Keratinocyte (primary cell): ENCODE measurements around the gene RAB11FIP4. TPM values are rescaled to one million over a fixed set of nuclear protein-coding genes. Genes with fewer than 3 reads are reported as not detected.

Experiments used
- DNase-seq: peaks from one replicate; pipeline ENCODE4 v3.0.0-alpha.2; 2011; ENCODE audit warnings: low read depth, missing footprints, low spot score
- FAIRE-seq: peaks from 2 replicates; lab custom pipeline; 2011; peaks lifted over from hg19 to GRCh38; lab: Jason Lieb, UNC
- H2AFZ ChIP-seq: 2 replicates; pipeline ENCODE4 v1.6.0; 2012; ENCODE audit warnings: low read length, control low read depth, inconsistent platforms; ENCODE audit not compliant: control insufficient read depth
- H3K27ac ChIP-seq: 2 replicates; pipeline ENCODE4 v1.5.1; 2011; ENCODE audit warnings: low read length; ENCODE audit not compliant: control insufficient read depth, insufficient read depth
- H3K27me3 ChIP-seq: 3 replicates; pipeline ENCODE4 v1.6.0; 2011; ENCODE audit warnings: low read length; ENCODE audit not compliant: control insufficient read depth, insufficient read depth; ENCODE audit errors: extremely low read depth
- H3K36me3 ChIP-seq, 2 experiments: 2 replicates in 1 of 2; 3 replicates in 1 of 2; pipeline ENCODE4 v1.5.1; 2011; ENCODE audit warnings: low read length in 2 of 2, mild to moderate bottlenecking in 1 of 2; ENCODE audit not compliant: control insufficient read depth in 2 of 2, insufficient read depth in 2 of 2; ENCODE audit errors: extremely low read depth in 1 of 2
- H3K4me1 ChIP-seq: 3 replicates; pipeline ENCODE4 v1.5.1; 2011; ENCODE audit warnings: low read length; ENCODE audit not compliant: control insufficient read depth, insufficient read depth; ENCODE audit errors: extremely low read depth
- H3K4me2 ChIP-seq: 3 replicates; pipeline ENCODE4 v1.6.0; 2011; ENCODE audit warnings: low read depth, low read length; ENCODE audit not compliant: control insufficient read depth, insufficient read depth; ENCODE audit errors: extremely low read depth
- H3K4me3 ChIP-seq, 3 experiments: fragments of 200-600 bp in 1 of 3; sonication (generic) in 1 of 3; 2 replicates in 2 of 3; 3 replicates in 1 of 3; pipeline ENCODE4 v1.5.1; 2011 to 2016; ENCODE audit warnings: low read length in 3 of 3, mild to moderate bottlenecking in 3 of 3, control low read depth in 2 of 3, inconsistent platforms in 1 of 3, low read depth in 1 of 3, mixed read lengths in 1 of 3, mixed run types in 1 of 3, moderate library complexity in 1 of 3; ENCODE audit not compliant: control insufficient read depth in 2 of 3, insufficient read depth in 2 of 3; ENCODE audit errors: extremely low read depth in 1 of 3
- H3K79me2 ChIP-seq: 2 replicates; pipeline ENCODE4 v1.6.0; 2012; ENCODE audit warnings: low read length; ENCODE audit not compliant: control insufficient read depth, insufficient read depth
- H3K9ac ChIP-seq: 3 replicates; pipeline ENCODE4 v1.6.0; 2011; ENCODE audit warnings: low read length; ENCODE audit not compliant: control insufficient read depth, insufficient read depth; ENCODE audit errors: extremely low read depth
- H3K9me1 ChIP-seq: 3 replicates; pipeline ENCODE4 v1.6.0; 2011; ENCODE audit warnings: low read length; ENCODE audit not compliant: control insufficient read depth, insufficient read depth; ENCODE audit errors: extremely low read depth
- H3K9me3 ChIP-seq: 2 replicates; pipeline ENCODE4 v1.5.1; 2012; ENCODE audit warnings: low read depth, low read length; ENCODE audit not compliant: control insufficient read depth
- H4K20me1 ChIP-seq: 3 replicates; pipeline ENCODE4 v1.6.0; 2011; ENCODE audit warnings: low read length; ENCODE audit not compliant: control insufficient read depth, insufficient read depth; ENCODE audit errors: extremely low read depth
- CTCF ChIP-seq, 3 experiments: IDR thresholded peaks in 1 of 3; conservative IDR thresholded peaks in 1 of 3; optimal IDR thresholded peaks in 1 of 3; 2 replicates in 2 of 3; 3 replicates in 1 of 3; pipeline versions ENCODE3 to v1.5.1; 2011; ENCODE audit warnings: low read length in 3 of 3, mild to moderate bottlenecking in 3 of 3, moderate library complexity in 2 of 3, control low read depth in 1 of 3, inconsistent platforms in 1 of 3; ENCODE audit not compliant: insufficient read depth in 2 of 3; ENCODE audit errors: extremely low read depth in 1 of 3
- EZH2 ChIP-seq: IDR thresholded peaks from one replicate; pipeline ENCODE4 v1.6.1; 2012; ENCODE audit warnings: inconsistent platforms, mild to moderate bottlenecking, low read length, moderate library complexity
- dilution Hi-C: fragments of 300-500 bp; cut with MboI; formaldehyde crosslinking; loops from one replicate; pipeline ENCODE4 v1.7.0; 2020; ENCODE audit warnings: low sequenced_read_pairs; ENCODE audit not compliant: extremely low pct_ligation_motif_present
- polyA plus RNA-seq, 5 experiments: library from polyadenylated mRNA; depleted of rRNA in 3 of 5; stranded (reverse) in 3 of 5; stranded (forward) in 1 of 5; unstranded in 1 of 5; fragments of >200 nt; gene quantifications; 1 replicate in 1 of 5; 2 replicates in 3 of 5; 3 replicates in 1 of 5; pipeline versions ENCODE4 v1.2.1 to v1.2.3, GENCODE V29; 2011 to 2012; ENCODE audit warnings: missing spikeins in 2 of 5, low read depth in 1 of 5, low replicate concordance in 1 of 5

Gene RAB11FIP4
- polyA plus RNA-seq, 1 donor (not counting 4 experiments of a cell fraction or from before 2014, with no cell fraction given) = 9.1 TPM

GRCh38 chr17:31466096-31466760, 74.8 kb downstream of the RAB11FIP4 start:
- Histone ChIP-seq H3K4me1 (no peaks in the 10 kb centered on the region), H4K20me1 (no peaks in the 10 kb centered on the region), H3K4me2 (no peak overlapping the region), H3K9me3 (no peaks in the 10 kb centered on the region), H3K27ac (no peak overlapping the region), H3K27me3 (no peaks in the 10 kb centered on the region), H2AFZ (no peak overlapping the region), H3K79me2 (no peaks in the 10 kb centered on the region), H3K9me1 (no peaks in the 10 kb centered on the region), H3K9ac (no peak overlapping the region), H3K36me3 (no peaks in the 10 kb centered on the region), H3K4me3 (no peak overlapping the region)
- DNase-seq = no peak
- FAIRE-seq = no peak
- TF ChIP-seq CTCF (optimal IDR thresholded peaks at IDR 0.05 in 1 of 3, IDR thresholded peaks at IDR 0.05 in 1 of 3, conservative IDR thresholded peaks at IDR 0.05 in 1 of 3; ENCODE audit: extremely low read depth in 1 of 3, insufficient read depth in 2 of 3, low read length in 3 of 3) (no peak), EZH2 (no peak)
- dilution Hi-C loops = no loop called here

GRCh38 chr17:31467502-31468256, 76.2 kb downstream of the RAB11FIP4 start:
- no peaks in the 10 kb centered on the region for H4K20me1 ChIP-seq
- no peak overlapping the region for H2AFZ ChIP-seq
- FAIRE-seq (no peak), DNase-seq (no peak)
- H3K9ac ChIP-seq = no peak overlapping the region
- H3K27ac ChIP-seq = no peak overlapping the region
- H3K36me3 ChIP-seq = no peaks in the 10 kb centered on the region
- H3K4me1 ChIP-seq = no peaks in the 10 kb centered on the region
- no peak overlapping the region for H3K4me2 ChIP-seq
- TF ChIP-seq CTCF (optimal IDR thresholded peaks at IDR 0.05 in 1 of 3, IDR thresholded peaks at IDR 0.05 in 1 of 3, conservative IDR thresholded peaks at IDR 0.05 in 1 of 3; ENCODE audit: extremely low read depth in 1 of 3, insufficient read depth in 2 of 3, low read length in 3 of 3) (no peak), EZH2 (no peak)
- no peaks in the 10 kb centered on the region for H3K9me1 ChIP-seq
- H3K9me3 ChIP-seq = no peaks in the 10 kb centered on the region
- no peaks in the 10 kb centered on the region for H3K79me2 ChIP-seq
- dilution Hi-C loops = no loop called here
- no peaks in the 10 kb centered on the region for H3K27me3 ChIP-seq
- H3K4me3 ChIP-seq = no peak overlapping the region
